AG09319 (cell line): Measurements from ENCODE around the gene NIT1.

Experiments
- DNase-seq: peaks from one replicate; pipeline ENCODE4 v3.0.0-alpha.2; 2010; ENCODE audit warnings: low read depth; ENCODE audit errors: extremely low read depth
- TF ChIP-seq, protein P1 (sequence below): IDR thresholded peaks from 2 replicates; pipeline ENCODE4 v1.5.1; 2011; ENCODE audit warnings: low read depth, mild to moderate bottlenecking, inconsistent platforms, low read length, moderate library complexity

The NIT1 gene

DNA sequence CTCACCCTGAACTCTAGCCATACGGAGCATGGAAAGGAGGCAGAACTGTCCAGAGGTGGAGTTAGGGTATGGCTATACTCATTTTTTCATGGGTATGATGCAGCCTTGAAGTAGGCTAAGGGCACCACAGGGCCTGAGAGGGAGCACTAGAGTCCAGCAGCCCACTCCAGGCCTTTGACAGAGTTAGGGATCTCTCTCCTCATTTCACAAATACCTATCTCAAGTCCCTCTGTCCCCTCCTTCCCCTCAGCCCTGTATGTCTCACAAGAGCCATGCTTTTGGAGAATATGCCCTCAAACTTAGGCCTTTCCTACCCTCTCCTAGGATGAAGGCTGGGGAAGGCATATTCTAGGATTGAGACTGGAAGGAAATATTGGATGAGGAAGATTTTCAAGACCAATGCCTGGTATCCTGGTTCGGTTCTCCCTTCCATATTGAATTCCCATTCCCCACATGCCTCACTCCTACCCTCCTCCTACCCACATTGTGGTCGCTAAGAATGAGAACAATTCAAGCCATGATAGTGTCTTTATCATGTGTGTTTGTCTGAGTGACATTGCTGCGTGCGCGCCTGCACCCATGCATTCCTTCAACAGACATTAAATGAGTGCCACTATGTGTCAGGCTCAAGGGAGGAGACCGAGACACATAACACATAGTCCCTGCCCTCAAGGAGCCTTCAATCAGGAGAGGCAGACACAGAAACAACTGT, 26.0 kb upstream of the NIT1 start:
- TF ChIP-seq, protein P1, sequence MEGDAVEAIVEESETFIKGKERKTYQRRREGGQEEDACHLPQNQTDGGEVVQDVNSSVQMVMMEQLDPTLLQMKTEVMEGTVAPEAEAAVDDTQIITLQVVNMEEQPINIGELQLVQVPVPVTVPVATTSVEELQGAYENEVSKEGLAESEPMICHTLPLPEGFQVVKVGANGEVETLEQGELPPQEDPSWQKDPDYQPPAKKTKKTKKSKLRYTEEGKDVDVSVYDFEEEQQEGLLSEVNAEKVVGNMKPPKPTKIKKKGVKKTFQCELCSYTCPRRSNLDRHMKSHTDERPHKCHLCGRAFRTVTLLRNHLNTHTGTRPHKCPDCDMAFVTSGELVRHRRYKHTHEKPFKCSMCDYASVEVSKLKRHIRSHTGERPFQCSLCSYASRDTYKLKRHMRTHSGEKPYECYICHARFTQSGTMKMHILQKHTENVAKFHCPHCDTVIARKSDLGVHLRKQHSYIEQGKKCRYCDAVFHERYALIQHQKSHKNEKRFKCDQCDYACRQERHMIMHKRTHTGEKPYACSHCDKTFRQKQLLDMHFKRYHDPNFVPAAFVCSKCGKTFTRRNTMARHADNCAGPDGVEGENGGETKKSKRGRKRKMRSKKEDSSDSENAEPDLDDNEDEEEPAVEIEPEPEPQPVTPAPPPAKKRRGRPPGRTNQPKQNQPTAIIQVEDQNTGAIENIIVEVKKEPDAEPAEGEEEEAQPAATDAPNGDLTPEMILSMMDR = no peak
- DNase-seq = no peak

DNA sequence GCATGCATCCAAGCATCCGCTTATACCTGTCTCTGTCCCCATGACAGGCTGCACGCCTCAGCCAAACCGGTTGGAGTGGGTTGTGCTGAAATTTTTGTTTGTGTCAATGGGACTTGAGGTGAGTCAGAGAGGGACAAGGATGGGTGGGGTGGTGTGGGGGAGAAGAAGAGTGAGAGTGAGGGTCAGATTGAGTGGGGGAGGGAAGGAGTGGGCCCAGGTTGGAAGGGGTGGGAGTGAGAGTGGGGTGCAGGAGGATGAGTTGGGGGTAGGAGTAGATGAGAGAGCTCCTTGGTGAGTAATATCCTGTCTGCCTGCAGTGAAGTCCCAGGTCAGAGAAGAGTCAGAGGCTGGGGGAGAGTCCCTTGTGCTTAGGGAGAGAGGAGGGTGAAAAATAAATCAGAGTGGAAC, 25.3 kb upstream of the NIT1 start:
- TF ChIP-seq, protein P1 = no peak
- no peak for DNase-seq

DNA sequence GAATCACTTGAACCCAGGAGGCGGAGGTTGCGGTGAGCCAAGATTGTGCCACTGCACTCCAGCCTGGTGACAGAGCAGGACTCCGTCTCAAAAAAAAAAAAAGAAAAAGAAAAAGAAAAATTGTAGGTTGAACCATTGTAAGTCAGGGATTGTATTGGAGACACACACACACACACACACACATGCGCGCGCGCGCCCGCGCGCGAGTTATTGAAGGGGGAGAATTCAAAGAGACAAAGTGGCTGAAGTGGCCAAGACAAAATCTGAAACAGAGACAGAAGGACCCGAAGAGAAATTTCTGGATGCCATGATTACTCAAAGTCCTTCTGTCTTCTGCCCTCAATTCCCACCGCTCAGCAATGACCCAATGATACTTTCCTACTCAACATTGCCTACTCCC, 23.4 kb upstream of the NIT1 start:
- no peak for DNase-seq
- TF ChIP-seq, protein P1 = no peak

DNA sequence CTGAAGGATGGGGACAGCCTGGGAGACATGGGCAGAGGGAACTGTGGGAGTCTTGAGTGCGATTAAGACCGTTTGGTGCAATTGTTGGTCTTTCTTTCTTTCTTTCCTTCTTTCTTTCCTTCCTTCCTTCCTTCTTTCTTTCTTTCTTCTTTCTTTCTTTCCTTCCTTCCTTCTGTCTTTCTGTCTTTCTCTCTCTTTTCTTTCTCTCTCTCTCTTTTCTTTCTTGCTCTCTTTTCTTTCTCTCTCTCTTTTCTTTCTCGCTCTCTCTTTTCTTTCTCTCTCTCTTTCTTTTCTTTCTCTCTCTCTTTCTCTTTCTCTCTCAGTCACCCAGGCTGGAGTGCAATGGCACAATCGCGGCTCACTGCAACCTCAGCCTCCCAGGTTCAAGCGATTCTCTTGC, 22.7 kb upstream of the NIT1 start:
- TF ChIP-seq, protein P1 = no peak
- no peak for DNase-seq

DNA sequence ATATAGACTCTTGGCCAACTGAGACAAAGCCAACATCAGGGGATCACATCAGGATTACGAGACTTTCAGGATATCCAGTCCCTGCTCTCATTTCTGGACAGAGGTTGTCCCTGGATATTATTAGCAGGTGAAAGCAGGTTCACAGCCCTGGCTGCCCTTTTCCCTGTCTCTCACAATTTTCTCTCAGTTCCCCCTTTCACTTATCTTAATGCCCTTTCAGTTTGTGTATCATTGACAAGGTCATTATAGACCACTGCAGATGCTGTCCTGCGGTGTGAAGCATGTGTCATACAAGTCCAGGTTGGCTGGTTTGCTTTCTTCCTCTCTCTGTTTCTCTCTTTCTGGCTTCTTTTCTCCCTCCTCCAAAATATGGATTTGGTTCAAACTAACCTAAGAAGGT, 21.9 kb upstream of the NIT1 start:
- DNase-seq = no peak
- TF ChIP-seq, protein P1 = no peak

DNA sequence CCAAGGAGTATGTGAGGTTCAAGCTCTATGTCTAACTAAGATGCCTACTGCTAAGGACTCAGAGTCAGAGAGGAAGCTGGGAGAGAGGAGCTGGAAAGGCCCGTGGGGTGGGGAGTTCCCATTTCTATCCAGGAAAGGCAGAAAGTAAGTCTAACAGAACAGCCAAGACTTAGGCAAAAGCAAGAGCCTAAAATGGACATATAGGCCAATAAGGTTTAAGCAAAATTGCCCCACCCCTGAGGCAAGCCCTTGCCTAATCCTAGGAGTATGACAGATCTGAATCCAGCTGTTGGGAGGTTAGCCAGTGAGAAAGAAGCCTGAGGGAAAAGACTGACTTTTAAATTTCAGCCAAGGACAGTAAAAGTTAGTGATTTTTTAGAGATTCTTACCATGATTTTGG, 21.4 kb upstream of the NIT1 start:
- DNase-seq = no peak

More for the DNA sequence above, 21.4 kb upstream of the NIT1 start:
- TF ChIP-seq, protein P1 = no peak
